H1 (cell line): ENCODE data around the gene FAM81A. TPM values are rescaled to one million over a fixed set of nuclear protein-coding genes. Genes with fewer than 3 reads are reported as not detected.

ENCODE experiments used
- CTCF ChIA-PET: fragments of 300-600 bp; sonication (Branson Sonifier 250); formaldehyde crosslinking; loops from one replicate; lab custom pipeline; 2021; ENCODE audit not compliant: partially characterized antibody; lab: Charles Lee
- POLR2A ChIA-PET: fragments of 300-600 bp; sonication (Branson Sonifier 250); formaldehyde crosslinking; loops from one replicate; lab custom pipeline; 2021; ENCODE audit warnings: inconsistent platforms; ENCODE audit not compliant: partially characterized antibody; lab: Charles Lee
- DNase-seq, 2 experiments: peaks; one replicate each; pipeline versions ENCODE4 v3.0.0 to v3.0.0-alpha.2; 2010 to 2022; ENCODE audit warnings: low spot score in 2 of 2, low read depth in 1 of 2, mixed read lengths in 1 of 2
- FAIRE-seq: peaks from 2 replicates; lab custom pipeline; 2011; peaks lifted over from hg19 to GRCh38; lab: Jason Lieb, UNC
- H2AFZ ChIP-seq: 2 replicates; pipeline ENCODE4 v1.8.1; 2012; ENCODE audit warnings: low read length, inconsistent platforms
- H2AK5ac ChIP-seq: 2 replicates; pipeline ENCODE4 v1.6.1; 2013; ENCODE audit warnings: low read depth, low read length
- H2BK120ac ChIP-seq: replicated peaks from 2 replicates; pipeline ENCODE3; 2013; ENCODE audit warnings: low read depth, low read length, inconsistent platforms
- H2BK12ac ChIP-seq: 2 replicates; pipeline ENCODE4 v1.6.1; 2013; ENCODE audit warnings: low read depth, low read length
- H2BK15ac ChIP-seq: 2 replicates; pipeline ENCODE4 v1.6.1; 2013; ENCODE audit warnings: low read length
- H2BK20ac ChIP-seq: 2 replicates; pipeline ENCODE4 v1.6.1; 2013; ENCODE audit warnings: low read length
- H2BK5ac ChIP-seq: 2 replicates; pipeline ENCODE4 v1.6.1; 2013; ENCODE audit warnings: low read depth, low read length
- H3K14ac ChIP-seq: 2 replicates; pipeline ENCODE4 v1.6.1; 2013; ENCODE audit warnings: inconsistent platforms; ENCODE audit not compliant: insufficient read length
- H3K18ac ChIP-seq: 2 replicates; pipeline ENCODE4 v1.6.1; 2013; ENCODE audit warnings: low read length; ENCODE audit errors: extremely low read depth
- H3K23ac ChIP-seq: 2 replicates; pipeline ENCODE4 v1.6.1; 2013; ENCODE audit warnings: inconsistent platforms; ENCODE audit not compliant: insufficient read length
- H3K23me2 ChIP-seq: 2 replicates; pipeline ENCODE4 v1.6.1; 2013; ENCODE audit warnings: low read depth, low read length
- H3K27ac ChIP-seq: 2 replicates; pipeline ENCODE4 v1.6.1; 2011; ENCODE audit warnings: low read depth, low read length, inconsistent platforms
- H3K27me3 ChIP-seq, 4 experiments: replicated peaks in 1 of 4; 1 replicate in 1 of 4; 2 replicates in 3 of 4; pipeline versions ENCODE4 v1.6.1 to v1.8.1; 2011 to 2013; ENCODE audit warnings: low read length in 3 of 4, mild to moderate bottlenecking in 3 of 4, inconsistent platforms in 2 of 4, mixed read lengths in 2 of 4, moderate library complexity in 1 of 4; ENCODE audit not compliant: control insufficient read depth in 3 of 4, insufficient read depth in 3 of 4; ENCODE audit errors: extremely low read depth in 1 of 4
- H3K36me3 ChIP-seq, 4 experiments: 2 replicates each; pipeline versions ENCODE4 v1.6.1 to v1.8.1; 2011 to 2013; ENCODE audit warnings: mild to moderate bottlenecking in 4 of 4, low read length in 3 of 4, moderate library complexity in 2 of 4, control low read depth in 1 of 4, inconsistent platforms in 1 of 4; ENCODE audit not compliant: insufficient read depth in 4 of 4, control insufficient read depth in 2 of 4
- H3K4ac ChIP-seq: replicated peaks from 2 replicates; pipeline ENCODE3; 2013; ENCODE audit warnings: low read length, low read depth, mixed read lengths, inconsistent platforms; ENCODE audit not compliant: insufficient read length
- H3K4me1 ChIP-seq, 4 experiments: replicated peaks in 1 of 4; 1 replicate in 1 of 4; 2 replicates in 3 of 4; pipeline versions ENCODE4 v1.6.1 to v1.8.1; 2011 to 2013; ENCODE audit warnings: low read length in 3 of 4, inconsistent platforms in 2 of 4, mixed read lengths in 1 of 4; ENCODE audit not compliant: insufficient read depth in 4 of 4, control insufficient read depth in 3 of 4
- H3K4me2 ChIP-seq, 2 experiments: 2 replicates each; pipeline versions ENCODE4 v1.6.1 to v1.8.1; 2011 to 2013; ENCODE audit warnings: low read depth in 2 of 2, low read length in 2 of 2, control low read depth in 1 of 2, inconsistent platforms in 1 of 2, mild to moderate bottlenecking in 1 of 2; ENCODE audit not compliant: insufficient read depth in 1 of 2
- H3K4me3 ChIP-seq, 4 experiments: fragments of 200-600, 300-600 bp in 1 of 4; sonication (generic), shearing (Covaris generic), sonication (Bioruptor Twin) in 1 of 4; 2 replicates each; pipeline versions ENCODE4 v1.5.1 to v1.8.1; 2011 to 2016; ENCODE audit warnings: low read length in 4 of 4, low read depth in 3 of 4, control low read depth in 2 of 4, inconsistent platforms in 2 of 4, mild to moderate bottlenecking in 2 of 4, mixed read lengths in 1 of 4, moderate library complexity in 1 of 4; ENCODE audit not compliant: insufficient read depth in 2 of 4; ENCODE audit errors: extremely low read depth in 1 of 4
- H3K56ac ChIP-seq: replicated peaks from 2 replicates; pipeline ENCODE3; 2013; ENCODE audit warnings: low read depth, mild to moderate bottlenecking, mixed read lengths, low read length, inconsistent platforms; ENCODE audit not compliant: insufficient read length
- H3K79me1 ChIP-seq: 2 replicates; pipeline ENCODE4 v1.6.1; 2013; ENCODE audit warnings: low read depth, low read length, control low read depth
- H3K79me2 ChIP-seq, 2 experiments: 2 replicates each; pipeline versions ENCODE4 v1.6.1 to v1.8.1; 2012 to 2013; ENCODE audit warnings: low read length in 2 of 2, mild to moderate bottlenecking in 2 of 2, inconsistent platforms in 1 of 2; ENCODE audit not compliant: insufficient read depth in 2 of 2, control insufficient read depth in 1 of 2
- H3K9ac ChIP-seq, 4 experiments: replicated peaks in 1 of 4; 1 replicate in 1 of 4; 2 replicates in 3 of 4; pipeline versions ENCODE4 v1.6.1 to v1.8.1; 2011 to 2013; ENCODE audit warnings: low read depth in 3 of 4, low read length in 3 of 4, control low read depth in 2 of 4, mild to moderate bottlenecking in 2 of 4, moderate library complexity in 2 of 4, inconsistent platforms in 1 of 4; ENCODE audit errors: extremely low read depth in 1 of 4
- H3K9me3 ChIP-seq, 2 experiments: 2 replicates each; pipeline versions ENCODE4 v1.6.1 to v1.8.1; 2012 to 2013; ENCODE audit warnings: mild to moderate bottlenecking in 2 of 2, moderate library complexity in 2 of 2, control low read depth in 1 of 2, inconsistent platforms in 1 of 2, low read depth in 1 of 2, low read length in 1 of 2, mixed read lengths in 1 of 2; ENCODE audit not compliant: insufficient read depth in 2 of 2
- H4K20me1 ChIP-seq, 2 experiments: replicated peaks in 1 of 2; 2 replicates each; pipeline versions ENCODE3 to v1.8.1; 2011 to 2013; ENCODE audit warnings: inconsistent platforms in 2 of 2, low read length in 2 of 2, mild to moderate bottlenecking in 1 of 2; ENCODE audit not compliant: insufficient read depth in 2 of 2, control insufficient read depth in 1 of 2
- H4K5ac ChIP-seq: 2 replicates; pipeline ENCODE4 v1.6.1; 2013; ENCODE audit warnings: low read length, low read depth, mixed read lengths, inconsistent platforms; ENCODE audit not compliant: insufficient read length
- H4K8ac ChIP-seq: 2 replicates; pipeline ENCODE4 v1.8.0; 2013; ENCODE audit warnings: mild to moderate bottlenecking, moderate library complexity, low read length, inconsistent platforms; ENCODE audit not compliant: insufficient read depth; ENCODE audit errors: extremely low read depth
- H4K91ac ChIP-seq: replicated peaks from 2 replicates; pipeline ENCODE3; 2013; ENCODE audit warnings: low read length, mixed read lengths, inconsistent platforms; ENCODE audit not compliant: insufficient read length
- ATF3 ChIP-seq: IDR thresholded peaks from 2 replicates; pipeline ENCODE4 v1.6.1; 2011; ENCODE audit warnings: low read depth, mild to moderate bottlenecking, low read length; ENCODE audit not compliant: insufficient read depth
- EZH2 ChIP-seq: fragments of 200-600 bp; sonication (generic); IDR thresholded peaks from 2 replicates; pipeline ENCODE4 v1.7.1; 2012; ENCODE audit warnings: low read depth, mild to moderate bottlenecking, moderate library complexity, low read length, inconsistent platforms; ENCODE audit not compliant: severe bottlenecking
- FOSL1 ChIP-seq: IDR thresholded peaks from 2 replicates; pipeline ENCODE4 v1.6.1; 2011; ENCODE audit warnings: mild to moderate bottlenecking, low read depth, low read length, moderate library complexity; ENCODE audit not compliant: insufficient read depth
- RAD21 ChIP-seq, 2 experiments: IDR thresholded peaks in 1 of 2; conservative IDR thresholded peaks in 1 of 2; 2 replicates each; pipeline ENCODE4 v1.6.1; 2011; ENCODE audit warnings: low read depth in 2 of 2, low read length in 2 of 2, improper control_type of control experiment in 1 of 2, inconsistent platforms in 1 of 2, mild to moderate bottlenecking in 1 of 2, moderate library complexity in 1 of 2
- USF2 ChIP-seq: IDR thresholded peaks from 2 replicates; pipeline ENCODE4 v1.6.1; 2011; ENCODE audit warnings: low read length, improper control_type of control experiment
- WGBS, 2 experiments: shearing (Covaris generic) in 1 of 2; methylation state at CpG; one replicate each; pipeline versions ENCODE4 v1.1.6 to v1.1.7; 2013 to 2015; ENCODE audit warnings: low lambda C conversion rate in 2 of 2, mixed read lengths in 2 of 2, inconsistent platforms in 1 of 2, low coverage in 1 of 2, missing lambda C conversion rate in 1 of 2; ENCODE audit not compliant: insufficient replicate concordance in 2 of 2, insufficient coverage in 1 of 2, insufficient read length in 1 of 2; ENCODE audit errors: extremely low coverage in 1 of 2, missing lambda C conversion rate in 1 of 2; 5-methylcytosine and 5-hydroxymethylcytosine counted together
- polyA plus RNA-seq, 7 experiments: library from polyadenylated mRNA; depleted of rRNA in 3 of 7; stranded (reverse) in 5 of 7; unstranded in 2 of 7; fragments of >200 nt in 5 of 7; fragments of 200-250 nt in 2 of 7; gene quantifications; 1 replicate in 5 of 7; 2 replicates in 1 of 7; 4 replicates in 1 of 7; pipeline versions ENCODE4 v1.2.1 to v1.2.3, GENCODE V29; 2011 to 2013; ENCODE audit warnings: missing spikeins in 2 of 7, mixed read lengths in 2 of 7
- total RNA-seq: library from RNA; stranded (reverse); fragmentation: NEBNext Ultra II Directional; extraction: Animal tissue kit (Norgen Biotek cat#: 25700); gene quantifications from 2 replicates; pipeline ENCODE4 v1.2.1, GENCODE V29; 2021

The FAM81A gene
- total and polyA plus RNA-seq, 2 of the 8 experiments (the other 6 are each of a cell fraction or from before 2014, with no cell fraction given): 0.56 to 3.0 TPM

GRCh38 chr15:59447367-59447766, 9.4 kb downstream of the FAM81A start:
- 86% methylated on average over 1 of the region's 1 CpG; no CpG with 5 or more reads in 1 of the 2 experiments for WGBS, 2 experiments
- H3K14ac ChIP-seq: no peak overlapping the region
- no peak for FAIRE-seq
- no peak overlapping the region for H2BK12ac ChIP-seq
- no peak overlapping the region for H4K91ac ChIP-seq
- no peak overlapping the region for H4K8ac ChIP-seq
- H3K4me2 ChIP-seq: no peak overlapping the region
- POLR2A ChIA-PET: interaction anchor here (0.6 kb wide), 2 partner anchors 30 to 75 kb away, joined by 3 to 4 read pairs; partner anchors contain the start of gene MYO1E
- no peak overlapping the region for H3K18ac ChIP-seq
- TF ChIP-seq FOSL1: no peak
- no peak for TF ChIP-seq RAD21 (IDR thresholded peaks at IDR 0.05 in 1 of 2, conservative IDR thresholded peaks at IDR 0.05 in 1 of 2; ENCODE audit: low read depth in 2 of 2, low read length in 2 of 2)
- no peak for TF ChIP-seq EZH2
- TF ChIP-seq USF2: no peak
- no peak for TF ChIP-seq ATF3
- CTCF ChIA-PET: interaction anchor here (1.3 kb wide), 1 partner anchor 273 kb away, joined by 4 read pairs; no protein-coding TSS in a partner anchor
- no peak overlapping the region for H3K4me3 ChIP-seq
- no peak overlapping the region for H2BK5ac ChIP-seq
- H3K23me2 ChIP-seq: no peaks in the 10 kb centered on the region
- H3K9me3 ChIP-seq: no peaks in the 10 kb centered on the region
- H2BK15ac ChIP-seq: no peak overlapping the region
- no peak overlapping the region for H2AK5ac ChIP-seq
- H3K79me2 ChIP-seq: no peaks in the 10 kb centered on the region
- H3K23ac ChIP-seq: no peak overlapping the region
- H3K56ac ChIP-seq: no peak overlapping the region
- no peaks in the 10 kb centered on the region for H3K36me3 ChIP-seq
- no peaks in the 10 kb centered on the region for H3K27me3 ChIP-seq
- H2BK120ac ChIP-seq: no peak overlapping the region
- no peak overlapping the region for H3K4ac ChIP-seq
- no peak overlapping the region for H3K9ac ChIP-seq
- H3K4me1 ChIP-seq: peaks cover 0 to 4% (median 1%) of the 10 kb centered on the region in 4 experiments; a peak in 3 of 7 replicates
- H3K79me1 ChIP-seq: no peaks in the 10 kb centered on the region
- no peak for DNase-seq
- no peak overlapping the region for H2BK20ac ChIP-seq
- no peak overlapping the region for H3K27ac ChIP-seq
- no peak overlapping the region for H4K5ac ChIP-seq
- H4K20me1 ChIP-seq: no peaks in the 10 kb centered on the region
- H2AFZ ChIP-seq: no peak overlapping the region
